Peyer's patch (tissue), 4 donors: ENCODE measurements around the gene CBLN1.

Experiments used
- CTCF ChIP-seq, 6 experiments: fragments of 450-650 bp in 4 of 6; fragments of 200-600 bp in 2 of 6; sonication (generic) in 1 of 6; IDR thresholded peaks; one replicate each; pipeline ENCODE4 v1.5.1; 2017 to 2019; ENCODE audit warnings: antibody characterized with exemption in 6 of 6, mild to moderate bottlenecking in 3 of 6, moderate library complexity in 1 of 6
- POLR2A ChIP-seq, 2 donors: fragments of 450-650 bp; IDR thresholded peaks; one replicate each; pipeline ENCODE4 v1.5.1; 2017; ENCODE audit warnings: antibody characterized with exemption in 2 of 2, mild to moderate bottlenecking in 2 of 2, moderate library complexity in 2 of 2

- TF ChIP-seq POLR2A (IDR thresholded peaks at IDR 0.05), result no peak
- no peak for TF ChIP-seq CTCF (IDR thresholded peaks at IDR 0.05)
Observed at GRCh38 chr16:49282690-49283375, 1.2 kb upstream of the CBLN1 start.
